Stimulated activated memory B cell treated with anti-CD40 and anti-IgM and Interleukin-4, amounts not matched to agents 10 μg/mL and 1 μg/mL and 100 μg/mL, for 72 hours (primary cell): Measurements from ENCODE around the gene MAGEF1.
"Not testable (repeated sequence)": the region's sequence is repeated elsewhere in the genome, so short reads cannot be mapped to it uniquely, and the experiment has no call there.

Source experiments
- ATAC-seq: fragments of 150-1000 bp; cut with Tn5 transposase; 2 replicates; pipeline ENCODE4 v1.10.0; 2021
- H3K27ac Mint-ChIP-seq: one replicate; pipeline ENCODE4 v1.8.0; 2022; ENCODE audit warnings: mild to moderate bottlenecking, mixed read lengths
- H3K27me3 Mint-ChIP-seq: one replicate; pipeline ENCODE4 v1.8.0; 2022; ENCODE audit warnings: mixed read lengths
- H3K36me3 Mint-ChIP-seq: one replicate; pipeline ENCODE4 v1.8.0; 2022; ENCODE audit warnings: mixed read lengths
- H3K4me1 Mint-ChIP-seq: one replicate; pipeline ENCODE4 v1.8.0; 2022; ENCODE audit warnings: mixed read lengths
- H3K4me3 Mint-ChIP-seq: one replicate; pipeline ENCODE4 v1.8.0; 2022; ENCODE audit warnings: mild to moderate bottlenecking, moderate library complexity, mixed read lengths
- H3K9me3 Mint-ChIP-seq: one replicate; pipeline ENCODE4 v1.8.0; 2022; ENCODE audit warnings: mixed read lengths

Gene MAGEF1

DNA sequence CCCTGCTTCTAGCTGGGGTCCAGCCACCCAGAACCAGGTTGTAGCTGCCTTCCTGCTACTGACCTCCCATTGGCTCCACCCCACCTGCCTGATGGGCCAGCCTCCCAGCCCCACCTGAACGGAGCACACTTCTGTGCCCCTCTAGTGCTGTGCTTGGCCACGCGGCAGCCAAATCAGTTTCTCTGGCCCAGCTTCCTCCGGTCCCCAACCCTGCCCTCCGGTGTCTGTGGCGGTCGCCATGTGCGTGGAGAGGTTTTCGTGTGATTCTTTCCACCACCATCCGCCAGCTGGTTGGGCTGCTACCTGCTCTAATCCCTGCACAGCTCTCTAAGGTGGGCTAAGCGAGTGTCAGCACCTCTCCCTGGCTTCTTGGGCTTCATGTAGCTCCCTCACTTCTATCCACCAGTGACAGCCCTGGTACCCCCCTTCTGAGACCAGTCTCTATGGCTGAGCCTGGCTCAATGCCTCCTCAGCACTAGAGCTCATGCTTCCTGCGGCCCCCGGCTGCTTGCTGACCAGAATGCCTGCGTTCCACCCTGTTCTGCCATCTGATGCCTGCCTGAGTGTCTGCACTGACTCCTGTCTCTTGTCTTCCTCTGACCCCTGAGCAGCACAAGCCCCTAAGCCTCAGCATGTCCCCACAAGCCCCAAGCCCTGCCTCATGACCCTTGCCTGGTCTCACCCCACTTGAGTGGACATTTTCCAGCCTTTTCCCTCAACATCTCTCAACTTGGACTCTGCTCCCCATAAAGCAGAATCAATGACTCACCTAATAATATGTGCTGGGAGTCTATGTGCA, 23.2 kb upstream of the MAGEF1 start:
- ATAC-seq, result no peak
- H3K27me3 Mint-ChIP-seq, result peaks cover 34% of the 10 kb centered on the region
- H3K4me1 Mint-ChIP-seq, result no peaks in the 10 kb centered on the region
- no peaks in the 10 kb centered on the region for H3K9me3 Mint-ChIP-seq
- no peak overlapping the region for H3K27ac Mint-ChIP-seq
- H3K4me3 Mint-ChIP-seq, result no peak overlapping the region
- no peaks in the 10 kb centered on the region for H3K36me3 Mint-ChIP-seq

DNA sequence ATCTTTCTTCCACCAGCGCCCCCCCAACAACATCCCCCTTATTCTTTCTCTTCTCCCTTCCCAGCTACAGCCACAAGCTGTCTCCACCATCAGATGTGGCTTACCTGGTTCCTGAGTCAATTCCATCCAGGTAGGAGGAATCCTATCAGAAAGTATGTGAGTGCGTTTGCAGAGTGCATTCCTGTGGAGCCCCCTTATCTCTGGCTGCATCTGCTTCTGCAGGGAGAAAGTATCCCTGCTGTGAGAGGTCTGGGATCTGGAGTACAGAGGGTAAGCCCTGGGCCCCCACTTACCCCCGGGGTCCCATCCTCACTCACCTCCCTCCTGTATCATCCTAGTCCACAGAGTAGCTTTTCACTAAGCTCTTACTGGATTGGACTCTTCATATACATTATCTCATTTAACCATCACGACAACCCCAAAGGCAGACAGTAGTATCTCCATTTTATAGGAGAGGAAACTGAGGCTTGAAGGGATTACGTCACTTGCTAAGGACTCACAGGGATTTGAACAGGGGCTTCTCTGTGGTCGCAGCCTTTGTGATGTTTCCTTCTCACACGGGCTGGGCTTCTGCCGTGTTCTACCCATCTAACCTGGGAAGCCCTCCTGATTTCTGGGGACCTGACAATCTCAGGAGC, 22.2 kb upstream of the MAGEF1 start:
- no peak for ATAC-seq
- Mint-ChIP-seq H3K4me3 (no peak overlapping the region), H3K4me1 (no peaks in the 10 kb centered on the region), H3K27ac (no peak overlapping the region), H3K27me3 (peaks cover 36% of the 10 kb centered on the region), H3K36me3 (no peaks in the 10 kb centered on the region), H3K9me3 (no peaks in the 10 kb centered on the region)

DNA sequence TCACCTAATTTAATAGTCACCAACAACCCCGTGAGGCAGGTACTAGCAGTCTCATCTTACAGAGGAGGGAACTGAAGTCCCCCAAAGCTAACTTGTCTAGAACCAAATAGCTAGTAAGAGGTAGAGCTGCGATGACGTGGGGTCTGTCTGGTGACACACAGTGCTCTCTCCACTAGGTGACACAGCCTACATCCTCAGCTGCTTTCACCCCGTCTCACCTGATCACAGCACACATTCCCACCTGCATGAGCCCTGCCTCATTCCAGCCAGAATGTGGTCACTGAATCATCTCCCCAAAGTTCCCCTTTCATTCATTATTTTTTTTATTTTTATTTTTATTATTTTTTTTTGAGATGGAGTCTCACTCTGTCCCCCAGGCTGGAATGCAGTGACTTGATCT, 21.3 kb upstream of the MAGEF1 start:
- Mint-ChIP-seq H3K27ac (no peak overlapping the region), H3K36me3 (no peaks in the 10 kb centered on the region), H3K9me3 (no peaks in the 10 kb centered on the region), H3K27me3 (peaks cover 36% of the 10 kb centered on the region), H3K4me1 (no peaks in the 10 kb centered on the region), H3K4me3 (no peak overlapping the region)
- ATAC-seq, result peak; percentile 47

- Mint-ChIP-seq H3K9me3 (no peaks in the 10 kb centered on the region), H3K36me3 (no peaks in the 10 kb centered on the region), H3K27ac (no peak overlapping the region), H3K27me3 (peaks cover 36% of the 10 kb centered on the region), H3K4me1 (no peaks in the 10 kb centered on the region), H3K4me3 (no peak overlapping the region)
- ATAC-seq, result no peak
Measured at GRCh38 chr3:184731786-184732537, 20.1 kb upstream of the MAGEF1 start.

DNA sequence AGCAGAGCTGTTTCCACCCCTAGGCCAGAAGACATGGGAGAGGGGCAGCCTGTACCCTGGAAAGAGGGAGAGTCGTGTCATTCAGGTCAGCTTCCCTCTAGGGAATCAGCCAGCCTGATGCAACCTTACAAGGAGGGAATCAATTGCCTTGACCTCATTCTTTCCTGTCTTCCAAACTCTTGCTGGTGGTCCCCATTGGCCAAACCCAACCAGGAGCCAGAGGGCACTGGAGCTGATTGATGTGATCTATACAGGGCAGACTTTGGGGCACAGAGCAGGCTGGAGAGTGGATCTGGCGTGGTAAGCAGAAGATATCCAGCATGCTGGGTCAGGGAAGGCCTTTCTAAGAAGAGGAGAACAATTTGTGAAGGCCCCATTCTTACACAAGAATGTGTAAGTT, 19.1 kb upstream of the MAGEF1 start:
- Mint-ChIP-seq H3K4me3 (no peak overlapping the region), H3K27ac (no peak overlapping the region), H3K4me1 (no peaks in the 10 kb centered on the region), H3K9me3 (no peaks in the 10 kb centered on the region), H3K27me3 (peaks cover 36% of the 10 kb centered on the region), H3K36me3 (no peaks in the 10 kb centered on the region)
- no peak for ATAC-seq

DNA sequence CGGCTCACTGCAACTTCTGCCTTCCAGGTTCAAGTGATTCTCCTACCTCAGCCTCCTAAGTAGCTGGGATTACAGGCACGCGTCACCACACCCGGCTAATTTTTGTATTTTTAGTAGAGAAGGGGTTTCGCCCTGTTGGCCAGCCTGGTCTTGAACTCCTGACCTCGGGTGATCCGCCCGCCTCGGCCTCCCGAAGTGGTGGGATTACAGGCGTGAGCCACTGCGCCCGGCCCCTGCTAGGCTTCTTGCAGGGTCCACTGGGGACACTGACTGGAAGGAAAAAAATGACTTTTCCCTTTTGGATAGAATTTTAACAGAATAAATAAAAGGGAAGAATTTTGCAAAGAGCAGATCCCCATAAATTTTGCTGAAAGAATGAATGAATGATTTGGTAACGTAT, 17.3 kb upstream of the MAGEF1 start:
- peaks cover 25% of the 10 kb centered on the region for H3K27me3 Mint-ChIP-seq
- not testable (repeated sequence) for H3K36me3 Mint-ChIP-seq, H3K27ac Mint-ChIP-seq, H3K4me3 Mint-ChIP-seq, H3K9me3 Mint-ChIP-seq, ATAC-seq, H3K4me1 Mint-ChIP-seq

GRCh38 chr3:184728010-184728527, 16.2 kb upstream of the MAGEF1 start:
- Mint-ChIP-seq H3K4me3 (no peak overlapping the region), H3K36me3 (no peaks in the 10 kb centered on the region), H3K9me3 (no peaks in the 10 kb centered on the region), H3K27ac (no peak overlapping the region), H3K27me3 (peaks cover 23% of the 10 kb centered on the region), H3K4me1 (no peaks in the 10 kb centered on the region)
- ATAC-seq, result no peak

DNA sequence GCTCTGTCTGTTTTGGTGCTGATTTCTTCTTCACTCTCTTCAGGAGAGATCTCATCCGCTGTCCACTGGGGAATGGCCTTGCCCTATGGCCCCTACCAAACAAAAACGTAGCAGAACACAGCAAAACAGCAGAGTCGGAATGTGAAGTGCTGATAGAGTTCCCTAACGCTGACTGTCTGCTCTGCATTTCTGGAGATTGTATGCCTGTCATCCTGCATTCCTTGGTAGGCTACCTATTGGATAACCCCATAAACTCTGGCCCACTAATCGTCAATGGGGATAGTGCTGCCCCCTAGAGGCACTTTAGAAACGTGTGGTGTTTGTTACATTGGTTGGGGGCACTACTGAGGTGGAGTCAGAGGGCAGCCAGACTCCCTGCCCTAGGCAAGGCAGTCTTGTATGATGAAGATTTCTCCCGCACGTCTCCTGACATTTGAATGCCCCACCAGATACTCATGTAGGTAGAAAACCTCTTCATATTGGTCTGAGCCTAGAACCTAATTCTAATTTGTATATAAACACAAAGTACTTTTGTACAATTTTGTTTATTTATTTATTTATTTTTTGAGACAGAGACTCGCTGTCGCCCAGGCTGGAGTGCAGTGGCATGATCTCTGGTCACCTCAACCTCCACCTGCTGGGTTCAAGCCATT, 15.6 kb upstream of the MAGEF1 start:
- peak; percentile 71 for ATAC-seq
- Mint-ChIP-seq H3K27ac (no peak overlapping the region), H3K4me1 (no peaks in the 10 kb centered on the region), H3K27me3 (peaks cover 17% of the 10 kb centered on the region), H3K36me3 (no peaks in the 10 kb centered on the region), H3K9me3 (no peaks in the 10 kb centered on the region), H3K4me3 (no peak overlapping the region)

GRCh38 chr3:184726497-184726896, 14.6 kb upstream of the MAGEF1 start:
- Mint-ChIP-seq H3K27me3 (peaks cover 16% of the 10 kb centered on the region), H3K9me3 (no peaks in the 10 kb centered on the region), H3K4me3 (no peak overlapping the region), H3K4me1 (no peaks in the 10 kb centered on the region), H3K36me3 (no peaks in the 10 kb centered on the region), H3K27ac (no peak overlapping the region)
- no peak for ATAC-seq

GRCh38 chr3:184725176-184725719, 13.4 kb upstream of the MAGEF1 start:
- no peak overlapping the region for H3K4me3 Mint-ChIP-seq
- peaks cover 4% of the 10 kb centered on the region for H3K27me3 Mint-ChIP-seq
- ATAC-seq, result no peak
- H3K27ac Mint-ChIP-seq, result no peak overlapping the region
- H3K36me3 Mint-ChIP-seq, result no peaks in the 10 kb centered on the region
- H3K9me3 Mint-ChIP-seq, result no peaks in the 10 kb centered on the region
- H3K4me1 Mint-ChIP-seq, result no peaks in the 10 kb centered on the region

DNA sequence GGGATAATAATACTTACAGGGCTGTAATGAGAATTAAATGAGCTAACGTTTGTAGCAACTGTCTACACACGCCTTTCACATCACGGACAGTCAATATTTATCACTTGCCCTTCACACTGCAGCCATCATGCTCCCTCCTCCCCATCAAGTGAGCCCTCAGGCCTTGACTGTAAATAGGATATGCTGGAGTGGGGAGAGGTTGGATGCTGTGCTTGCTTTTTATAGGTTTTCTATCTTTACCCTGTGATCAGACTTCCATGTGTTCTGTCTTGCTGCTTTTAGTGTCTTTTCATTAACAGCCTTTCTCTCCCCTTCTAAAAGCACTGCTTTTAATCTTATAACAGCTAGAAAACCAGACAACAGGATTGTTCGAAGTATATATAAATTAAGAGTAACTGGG, 12.8 kb upstream of the MAGEF1 start:
- no peak overlapping the region for H3K4me3 Mint-ChIP-seq
- ATAC-seq, result no peak
- H3K36me3 Mint-ChIP-seq, result no peaks in the 10 kb centered on the region
- H3K27me3 Mint-ChIP-seq, result no peaks in the 10 kb centered on the region
- no peak overlapping the region for H3K27ac Mint-ChIP-seq
- H3K4me1 Mint-ChIP-seq, result no peaks in the 10 kb centered on the region
- no peaks in the 10 kb centered on the region for H3K9me3 Mint-ChIP-seq

DNA sequence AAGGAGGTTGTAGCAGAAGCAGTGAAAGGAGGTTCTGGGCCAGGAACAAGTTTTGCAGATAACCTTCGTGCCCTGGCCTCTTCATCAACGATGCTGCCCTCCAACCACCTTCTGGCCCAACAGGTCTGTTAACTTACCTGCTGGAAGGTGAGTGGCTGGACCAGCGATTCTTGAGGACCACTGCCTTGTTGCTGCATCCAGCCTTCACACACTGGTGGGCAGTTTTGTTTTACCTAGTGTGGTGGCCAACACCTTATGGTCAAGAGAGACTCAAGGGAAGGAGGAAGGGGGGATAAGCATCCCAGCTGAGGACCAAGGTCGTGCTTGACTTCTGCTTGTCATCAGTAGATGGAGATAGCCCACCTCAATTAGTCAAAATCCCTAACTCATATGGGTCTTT, 7.8 kb upstream of the MAGEF1 start:
- ATAC-seq, result no peak
- Mint-ChIP-seq H3K27ac (no peak overlapping the region), H3K36me3 (no peaks in the 10 kb centered on the region), H3K9me3 (no peaks in the 10 kb centered on the region), H3K27me3 (no peaks in the 10 kb centered on the region), H3K4me1 (no peaks in the 10 kb centered on the region), H3K4me3 (no peak overlapping the region)

GRCh38 chr3:184718431-184718830, 6.6 kb upstream of the MAGEF1 start:
- no peak overlapping the region for H3K4me3 Mint-ChIP-seq
- H3K4me1 Mint-ChIP-seq, result no peaks in the 10 kb centered on the region
- no peak overlapping the region for H3K27ac Mint-ChIP-seq
- H3K9me3 Mint-ChIP-seq, result no peaks in the 10 kb centered on the region
- H3K36me3 Mint-ChIP-seq, result no peaks in the 10 kb centered on the region
- H3K27me3 Mint-ChIP-seq, result no peaks in the 10 kb centered on the region
- no peak for ATAC-seq

DNA sequence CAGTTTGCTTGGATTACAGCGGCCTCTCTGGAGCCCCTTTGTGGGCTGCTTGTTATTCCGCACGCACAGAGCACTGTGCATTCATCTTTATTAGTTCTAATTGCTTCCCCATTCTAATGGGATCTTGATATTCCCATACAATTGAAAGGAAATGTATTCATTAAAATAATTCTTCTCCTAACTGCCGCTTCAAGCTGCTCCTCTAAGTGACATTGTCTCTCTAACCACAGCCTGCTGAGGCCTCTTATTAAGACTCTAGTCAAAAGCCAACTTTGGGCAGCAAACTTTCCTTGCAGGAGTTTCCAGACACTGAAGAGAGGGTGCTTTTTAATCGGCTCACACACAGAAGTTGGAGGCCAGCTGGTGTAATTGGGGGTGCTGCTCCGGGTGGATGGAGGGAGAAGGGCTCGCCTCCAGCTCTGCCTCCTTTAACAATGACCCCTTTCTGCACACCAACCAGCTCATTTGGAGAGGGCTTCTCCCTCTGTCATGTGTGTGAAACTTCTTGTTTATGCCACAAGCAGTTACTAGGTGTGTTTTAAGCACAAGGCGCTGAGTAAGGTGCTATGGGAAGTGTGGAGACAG, 5.6 kb upstream of the MAGEF1 start:
- no peak overlapping the region for H3K27ac Mint-ChIP-seq
- H3K4me1 Mint-ChIP-seq, result peaks cover 8% of the 10 kb centered on the region
- H3K36me3 Mint-ChIP-seq, result no peaks in the 10 kb centered on the region
- no peak overlapping the region for H3K4me3 Mint-ChIP-seq
- H3K27me3 Mint-ChIP-seq, result no peaks in the 10 kb centered on the region
- no peak for ATAC-seq
- H3K9me3 Mint-ChIP-seq, result no peaks in the 10 kb centered on the region
